Fibroblast of upper back skin (primary cell): ENCODE results near the gene GRIN1.
"Not testable (repeated sequence)": the region's sequence is repeated elsewhere in the genome, so short reads cannot be mapped to it uniquely, and the experiment has no call there.

ENCODE experiments used
- DNase-seq: peaks from one replicate; pipeline ENCODE4 v3.0.0-alpha.2; 2013

GRIN1 gene

GRCh38 chr9:137129456-137130175 is 9.3 kb upstream of the GRIN1 start:
- DNase-seq, result peak; percentile 88

GRCh38 chr9:137130176-137130755 is 8.7 kb upstream of the GRIN1 start:
- no peak for DNase-seq

DNA sequence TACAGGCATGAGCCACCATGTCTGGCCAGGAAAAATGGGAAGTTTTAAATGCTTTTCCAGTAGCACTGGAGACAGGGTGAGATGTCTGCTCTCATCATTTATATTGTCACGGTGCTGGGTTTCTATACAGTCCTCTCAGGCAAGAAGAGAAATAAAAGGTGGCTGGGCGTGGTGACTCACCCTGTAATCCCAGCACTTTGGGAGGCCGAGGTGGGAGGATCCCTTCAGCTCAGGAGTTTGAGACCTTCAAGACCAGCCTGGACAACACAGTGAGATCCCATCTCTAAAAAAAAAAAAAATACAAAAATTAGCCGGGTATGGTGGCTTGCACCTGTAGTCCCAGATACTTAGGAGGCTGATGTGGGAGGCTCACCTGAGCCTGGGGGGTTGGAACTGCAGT is 4.8 kb upstream of the GRIN1 start:
- DNase-seq, result no peak

- DNase-seq, result not testable (repeated sequence)
Measured at GRCh38 chr9:137135154-137135553, 3.8 kb upstream of the GRIN1 start.

GRCh38 chr9:137136261-137136880 is 2.6 kb upstream of the GRIN1 start:
- DNase-seq, result no peak

DNA sequence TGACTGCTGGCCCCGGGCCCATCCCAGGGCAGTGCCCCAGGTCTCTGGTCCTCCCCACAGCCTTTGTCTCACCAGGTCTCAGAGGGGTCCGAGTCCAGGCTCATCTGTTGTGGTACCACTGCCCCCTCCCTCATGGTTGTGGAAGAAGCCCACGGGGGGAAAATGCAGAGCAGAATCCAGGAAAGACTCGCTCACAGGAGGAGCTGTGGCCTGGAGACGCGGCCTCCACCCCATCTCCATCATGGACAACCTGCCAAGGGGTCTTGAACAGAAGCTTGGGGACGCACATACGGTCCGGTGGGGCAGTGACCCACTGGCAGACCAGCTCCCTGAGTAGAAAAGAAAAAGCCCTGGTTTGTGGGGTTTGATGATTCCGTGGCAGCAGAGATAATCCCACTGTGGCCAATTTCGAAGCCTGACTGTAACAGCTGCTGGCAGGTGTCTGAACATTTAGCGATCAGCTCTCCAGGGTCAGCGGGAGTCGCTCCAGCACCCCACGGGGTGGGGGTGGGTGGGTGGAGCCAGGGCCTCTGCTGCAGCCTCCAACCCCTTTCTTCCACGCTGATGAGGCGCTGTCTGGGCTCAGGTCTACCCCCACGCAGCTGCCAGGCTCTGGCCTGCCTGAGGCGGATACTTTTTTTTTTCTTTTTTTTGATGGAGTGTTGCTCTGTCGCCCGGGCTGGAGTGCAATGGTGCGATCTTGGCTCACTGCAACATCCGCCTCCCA is 1.9 kb upstream of the GRIN1 start:
- DNase-seq, result no peak

DNA sequence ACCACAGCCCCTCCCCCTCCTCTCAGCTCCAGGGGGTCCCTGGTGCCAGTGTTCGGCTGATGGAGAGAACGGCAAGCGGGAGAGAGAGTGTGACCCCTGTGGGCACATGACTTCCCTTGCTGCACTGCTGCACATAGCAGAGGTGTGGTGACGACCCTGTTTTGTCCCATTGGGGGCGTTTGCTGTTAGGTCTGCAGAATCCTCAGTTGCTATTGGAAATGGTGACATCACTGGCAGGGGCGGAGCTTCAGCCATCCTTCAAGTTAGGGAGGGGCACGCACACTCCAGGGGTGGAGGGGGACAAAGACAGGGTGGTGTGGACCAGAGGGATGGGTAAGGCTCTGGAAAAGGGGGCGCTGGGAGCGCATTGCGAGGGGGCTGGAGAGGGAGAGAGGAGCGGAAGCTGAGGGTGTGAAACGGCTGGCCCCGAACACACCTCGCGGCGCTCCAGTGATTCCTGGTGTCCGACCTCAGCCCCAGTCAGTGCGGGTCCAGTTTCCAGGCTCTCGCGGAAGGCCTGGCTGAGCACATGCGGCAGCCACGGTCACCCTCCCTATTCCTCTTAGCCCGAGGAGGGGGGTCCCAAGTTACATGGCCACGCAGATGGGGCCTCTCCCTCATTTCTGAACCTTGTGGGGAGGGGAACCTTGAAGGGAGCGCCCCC is 764 bp upstream of the GRIN1 start:
- DNase-seq, result no peak

- no peak for DNase-seq
Measured at GRCh38 chr9:137139468-137140150, 655 bp downstream of the GRIN1 start.

- DNase-seq, result no peak
Measured at GRCh38 chr9:137140151-137141012, 1.4 kb downstream of the GRIN1 start.

- no peak for DNase-seq
Measured at GRCh38 chr9:137141050-137141810, 2.3 kb downstream of the GRIN1 start.

DNA sequence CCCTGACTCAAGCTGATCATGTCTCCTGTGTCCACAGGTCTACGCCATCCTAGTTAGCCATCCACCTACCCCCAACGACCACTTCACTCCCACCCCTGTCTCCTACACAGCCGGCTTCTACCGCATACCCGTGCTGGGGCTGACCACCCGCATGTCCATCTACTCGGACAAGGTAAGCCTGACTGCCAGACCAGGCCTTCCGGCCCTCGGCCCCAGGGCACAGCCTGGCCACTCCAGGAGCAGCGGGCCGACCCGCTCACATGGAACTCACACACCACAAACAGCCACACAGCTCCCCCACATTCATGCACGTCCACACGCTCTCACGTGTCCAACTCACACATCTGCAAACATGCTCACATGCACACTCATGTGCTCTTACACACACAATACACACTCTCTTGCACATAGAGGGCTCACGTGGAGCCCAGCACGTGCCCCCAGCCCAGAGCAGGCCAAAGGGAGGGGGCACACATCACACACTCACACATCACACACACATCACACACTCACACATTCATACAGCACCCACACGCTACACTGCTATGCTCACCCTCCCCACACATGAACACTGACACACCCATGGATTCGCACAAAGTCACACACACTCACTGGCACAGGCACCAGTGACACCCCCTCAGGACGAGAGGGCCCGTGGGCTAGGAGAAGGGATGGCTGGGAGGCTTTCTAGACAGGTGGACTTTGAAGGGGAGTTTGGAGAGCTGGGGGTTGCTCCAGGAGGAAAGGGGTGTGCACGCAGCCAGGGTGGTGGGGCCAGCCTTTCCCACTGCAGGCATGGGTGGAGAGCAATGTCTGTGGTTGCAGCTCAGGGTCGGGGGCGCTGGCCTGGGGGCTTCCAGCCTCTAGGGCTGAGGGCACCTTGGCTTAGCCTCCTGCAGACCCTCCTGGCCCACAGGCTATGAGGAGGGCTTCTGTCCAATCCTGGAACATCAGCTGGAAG is 3.3 kb downstream of the GRIN1 start:
- no peak for DNase-seq

DNA sequence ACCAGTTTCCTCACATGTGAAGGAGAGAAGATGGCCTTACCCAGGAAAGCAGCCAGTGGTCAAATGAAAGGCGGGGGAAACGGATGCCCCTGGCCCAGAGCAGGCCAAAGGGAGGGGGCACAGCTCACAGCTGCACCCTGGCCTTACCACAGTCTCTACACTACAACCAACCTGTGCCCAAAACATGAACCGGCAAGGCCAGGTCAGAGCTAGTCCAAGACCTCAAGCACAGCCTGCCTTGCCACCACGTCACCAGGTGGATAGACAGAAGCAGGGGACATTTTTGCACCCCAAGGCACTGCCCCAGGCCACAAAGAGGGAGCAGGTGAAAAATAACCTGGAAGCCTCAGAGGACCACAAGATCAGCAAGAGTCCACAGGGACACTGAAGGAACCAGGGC is 4.5 kb downstream of the GRIN1 start:
- DNase-seq, result no peak

DNA sequence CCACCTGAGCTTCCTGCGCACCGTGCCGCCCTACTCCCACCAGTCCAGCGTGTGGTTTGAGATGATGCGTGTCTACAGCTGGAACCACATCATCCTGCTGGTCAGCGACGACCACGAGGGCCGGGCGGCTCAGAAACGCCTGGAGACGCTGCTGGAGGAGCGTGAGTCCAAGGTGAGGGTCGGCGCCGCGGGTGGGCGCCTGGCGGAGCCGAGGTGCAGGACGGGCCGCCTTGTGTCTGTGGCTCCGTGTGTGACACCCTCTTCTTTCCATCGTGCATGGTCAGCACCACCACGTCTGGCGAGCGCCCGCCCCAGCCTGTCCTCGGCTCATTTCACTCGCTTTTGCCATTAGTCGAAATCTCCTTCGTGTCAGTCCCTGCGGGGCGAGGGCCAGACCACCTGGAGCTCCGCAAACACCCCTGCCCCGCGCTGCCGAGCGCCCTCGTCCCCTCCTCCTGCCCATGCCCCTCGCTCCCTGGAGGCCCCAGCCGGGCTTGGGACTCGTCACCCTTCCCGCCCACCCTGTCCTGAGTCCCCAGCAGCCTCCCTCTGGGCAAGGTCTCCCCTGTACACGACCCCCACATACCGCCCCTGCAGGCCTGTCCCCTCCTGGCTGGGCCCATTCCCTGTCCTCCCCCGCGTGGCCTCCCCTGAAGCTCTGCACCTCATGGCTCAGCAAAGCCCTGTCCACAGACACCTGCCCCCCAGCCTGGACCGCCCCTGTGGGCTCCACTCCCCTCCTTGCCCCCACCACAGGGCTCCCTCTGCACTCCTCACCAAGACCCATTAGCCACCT is 7.0 kb downstream of the GRIN1 start:
- no peak for DNase-seq

DNA sequence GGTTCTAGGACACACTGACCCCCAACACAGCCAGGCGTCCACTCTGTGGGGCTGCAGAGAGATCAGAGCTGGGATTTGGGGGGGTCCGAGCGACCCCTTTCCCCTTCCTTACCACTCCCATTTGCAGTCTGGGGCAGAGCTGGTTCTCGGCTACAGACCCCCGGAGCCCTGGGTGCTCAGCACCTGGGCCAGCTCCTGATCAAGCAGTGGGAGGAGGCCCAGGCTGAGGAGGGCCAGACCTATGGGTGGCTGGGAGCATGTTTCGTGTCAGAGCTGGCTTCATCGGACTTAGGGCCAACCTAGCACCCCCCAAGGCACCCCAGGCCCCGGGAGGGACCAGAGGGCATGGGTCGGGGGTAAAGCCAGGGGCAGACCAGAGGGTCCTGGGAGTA is 7.6 kb downstream of the GRIN1 start:
- no peak for DNase-seq

GRCh38 chr9:137147091-137147792 is 8.3 kb downstream of the GRIN1 start:
- DNase-seq, result no peak

GRCh38 chr9:137147793-137148160 is 8.8 kb downstream of the GRIN1 start:
- DNase-seq, result no peak

- no peak for DNase-seq
Measured at GRCh38 chr9:137148242-137148641, 9.3 kb downstream of the GRIN1 start.

GRCh38 chr9:137148661-137149060 is 9.7 kb downstream of the GRIN1 start:
- DNase-seq, result no peak
